HG03521 (cell line): ENCODE measurements around the gene GYS1.

ENCODE experiments used
- ATAC-seq: cut with Tn5 transposase; IDR thresholded peaks from one replicate; pipeline ENCODE4 v1.9.1; 2021; ENCODE audit warnings: mild to moderate bottlenecking, moderate library complexity; ENCODE audit not compliant: unreplicated experiment

The GYS1 gene

DNA sequence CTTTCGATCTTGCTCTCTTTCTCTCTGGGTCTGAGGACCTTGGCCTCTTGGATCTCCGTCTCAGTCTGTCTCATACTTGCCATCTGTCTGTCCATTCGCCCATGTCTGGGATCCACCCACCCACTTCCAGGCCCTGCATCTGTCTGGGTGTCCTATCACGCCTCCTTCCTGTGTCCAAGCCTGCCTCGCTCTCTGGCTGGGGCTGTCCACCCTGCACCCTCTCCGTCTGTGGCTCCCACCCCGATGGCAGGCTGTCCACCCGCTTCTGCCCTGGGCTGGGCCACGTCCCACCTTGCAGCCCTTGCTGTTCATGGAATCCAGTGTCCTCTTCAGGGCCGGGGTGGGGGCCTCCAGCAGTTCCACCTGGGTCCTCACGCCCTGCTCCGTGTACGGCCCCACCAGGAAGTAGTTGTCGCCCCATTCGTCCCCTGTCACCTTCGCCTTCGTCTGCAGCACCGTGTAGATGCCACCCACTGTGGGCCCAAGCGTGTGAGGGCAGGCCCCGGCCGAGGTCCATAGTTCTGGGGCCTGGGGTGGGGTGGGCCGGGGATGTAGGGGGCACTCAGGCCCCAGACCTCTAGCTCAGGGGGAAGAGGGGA, 2.0 kb downstream of the GYS1 start:
- no peak for ATAC-seq

DNA sequence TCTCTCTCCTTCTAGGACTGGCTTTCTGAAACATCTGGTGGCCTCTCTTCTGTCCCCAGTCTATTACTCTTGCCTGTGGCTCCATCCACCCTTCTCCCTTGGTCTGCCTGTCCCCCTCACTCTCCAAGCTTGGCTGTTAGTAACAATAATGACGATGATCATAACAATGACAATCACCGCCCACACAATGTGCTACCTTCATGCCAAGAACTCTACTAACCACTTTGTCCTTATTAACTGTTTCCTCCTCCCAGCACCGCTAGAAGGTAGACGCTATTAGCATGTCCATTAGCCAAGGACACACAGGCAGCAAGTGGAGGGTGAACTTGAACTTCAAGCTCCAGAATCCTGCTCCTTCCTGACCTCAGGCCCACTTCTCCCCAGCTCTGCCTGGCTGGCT, 2.7 kb downstream of the GYS1 start:
- ATAC-seq: no peak

DNA sequence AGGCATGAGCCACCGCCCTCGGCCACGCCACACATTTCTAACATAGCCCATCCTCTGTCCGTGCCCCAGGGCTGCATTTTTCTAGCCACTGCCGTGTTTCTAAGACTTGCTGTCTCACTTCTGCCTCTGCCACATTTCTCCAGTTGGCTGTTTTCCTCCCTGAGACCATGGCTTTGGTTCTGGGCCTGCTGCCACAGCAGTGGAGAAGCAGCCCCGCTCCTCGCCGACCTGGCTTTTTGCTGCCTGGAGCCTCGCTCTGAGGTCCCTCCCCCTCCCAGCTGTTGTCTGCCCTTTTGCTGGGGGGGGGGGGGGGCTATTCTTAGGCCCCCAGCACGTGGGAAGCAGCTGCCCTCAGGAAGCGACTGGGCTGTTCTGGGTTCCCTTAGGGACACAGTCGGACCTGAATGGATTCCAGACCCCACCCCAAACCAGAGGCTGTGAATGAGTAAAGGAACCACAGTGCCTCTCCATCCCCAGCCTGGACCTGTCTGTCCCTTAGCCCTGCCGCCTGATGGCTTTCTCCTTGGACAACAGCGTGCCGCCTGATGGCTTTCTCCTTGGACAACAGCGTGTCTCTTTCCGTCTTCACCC, 3.3 kb downstream of the GYS1 start:
- no peak for ATAC-seq

DNA sequence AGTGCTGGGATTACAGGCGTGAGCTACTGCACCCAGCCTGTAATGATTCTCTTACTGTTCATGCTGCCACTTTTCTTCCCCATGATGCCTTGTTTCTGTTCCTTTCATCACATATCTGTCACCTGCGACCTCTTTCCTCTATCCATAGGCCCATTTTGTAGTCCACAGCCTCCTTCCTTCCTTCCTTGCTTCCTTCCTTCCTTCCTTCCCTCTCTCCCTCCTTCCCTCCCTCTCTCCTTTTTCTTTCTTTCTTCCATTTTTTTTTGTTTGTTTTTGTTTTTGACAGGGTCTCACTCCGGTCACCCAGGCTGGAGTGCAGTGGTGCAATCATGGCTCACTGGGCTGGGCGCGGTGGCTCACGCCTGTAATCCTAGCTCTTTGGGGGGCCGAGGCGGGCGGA, 4.2 kb downstream of the GYS1 start:
- no peak for ATAC-seq

DNA sequence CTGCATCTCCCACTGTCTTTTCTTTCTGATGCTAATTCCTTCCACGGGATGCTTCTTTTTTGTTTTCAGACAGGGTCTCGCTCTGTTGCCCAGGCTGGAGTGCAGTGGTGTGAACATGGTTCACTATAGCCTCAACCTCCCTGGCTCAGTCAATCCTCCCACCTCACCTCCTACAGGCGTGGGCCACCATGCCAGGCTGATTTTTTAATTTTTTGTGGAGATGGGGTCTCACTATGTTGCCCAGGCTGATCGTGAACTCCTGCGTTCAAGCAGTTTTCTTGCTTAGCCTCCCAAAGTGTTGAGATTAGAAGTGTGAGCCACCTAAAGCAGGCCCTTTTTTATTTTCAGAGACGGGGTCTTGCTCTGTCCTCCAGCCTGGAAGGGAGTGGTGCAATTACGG, 4.8 kb downstream of the GYS1 start:
- ATAC-seq: no peak

DNA sequence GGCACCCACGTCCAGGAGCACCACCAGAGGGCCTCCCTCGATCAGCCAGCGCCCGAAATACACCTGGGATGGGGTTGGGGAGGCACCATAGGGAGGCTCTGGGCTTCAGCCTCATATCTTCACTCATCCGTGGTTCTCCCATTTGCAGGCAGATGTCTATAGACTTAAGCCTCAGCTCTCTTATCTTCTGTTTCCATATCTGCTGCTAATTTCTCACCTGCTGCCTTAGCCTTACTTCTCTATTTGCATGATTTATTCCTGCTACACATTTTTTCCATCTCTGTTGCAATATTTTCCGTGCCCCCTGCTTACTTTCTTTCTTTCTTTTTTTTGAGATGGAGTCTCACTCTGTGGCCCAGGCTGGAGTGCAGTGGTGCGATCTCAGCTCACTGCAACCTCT, 5.8 kb downstream of the GYS1 start:
- no peak for ATAC-seq

DNA sequence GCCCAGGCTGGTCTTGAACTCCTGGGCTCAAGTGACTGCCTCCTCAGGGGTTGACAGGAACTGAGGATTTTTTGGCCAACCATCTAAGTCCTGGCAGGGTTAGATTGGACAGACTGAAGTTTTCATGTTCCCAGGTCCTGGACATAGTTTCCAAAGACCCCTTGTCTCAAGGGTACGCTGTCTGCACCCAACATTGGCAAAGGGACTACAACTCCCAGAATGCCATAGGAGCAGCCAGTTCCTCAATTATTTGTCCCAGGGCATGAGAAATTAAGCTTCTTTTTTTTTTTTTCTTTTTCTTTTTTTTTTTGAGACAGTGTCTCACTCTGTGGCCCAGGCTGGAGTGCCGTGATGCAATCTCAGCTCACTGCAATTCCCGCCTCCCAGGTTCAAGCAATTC, 6.9 kb downstream of the GYS1 start:
- no peak for ATAC-seq

DNA sequence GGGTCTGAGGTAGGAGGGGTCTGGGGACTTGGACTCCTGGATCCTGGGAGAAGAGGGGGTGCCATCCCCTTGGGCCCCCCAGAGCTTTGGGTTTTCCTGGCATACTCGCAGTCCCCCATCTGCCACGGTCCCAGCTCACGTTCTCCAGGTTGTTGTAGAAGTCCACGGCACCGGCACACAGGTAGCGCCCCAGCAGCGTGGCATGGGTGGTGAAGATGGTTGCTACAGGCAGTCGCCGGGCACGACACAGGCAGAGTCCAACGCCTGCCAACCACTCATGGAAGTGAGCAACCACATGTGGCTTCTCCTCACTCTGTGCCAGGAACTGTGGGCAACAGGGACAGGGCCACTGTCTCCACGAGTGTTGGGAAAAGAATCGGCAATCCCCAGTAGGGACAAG, 7.4 kb downstream of the GYS1 start:
- no peak for ATAC-seq

DNA sequence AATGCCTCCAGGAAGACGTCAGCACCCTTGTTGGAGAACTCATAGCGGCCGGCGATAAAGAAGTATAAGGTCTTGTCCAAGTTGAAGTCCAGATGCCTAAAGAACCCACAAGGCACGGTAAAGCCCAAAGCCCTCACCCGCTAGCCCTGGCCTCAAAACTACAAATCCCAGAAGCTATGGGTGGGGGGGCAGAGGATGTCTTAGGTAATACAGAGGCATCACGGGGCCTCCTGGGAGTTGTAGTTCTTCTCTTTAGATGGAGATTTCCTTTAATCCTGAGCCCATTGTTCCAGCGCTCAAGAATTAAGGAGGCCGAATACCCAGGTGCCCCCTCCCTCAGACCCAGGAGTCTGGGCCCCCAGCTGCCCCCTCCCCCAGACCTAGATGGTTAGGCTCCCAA, 10.8 kb downstream of the GYS1 start:
- ATAC-seq: no peak

DNA sequence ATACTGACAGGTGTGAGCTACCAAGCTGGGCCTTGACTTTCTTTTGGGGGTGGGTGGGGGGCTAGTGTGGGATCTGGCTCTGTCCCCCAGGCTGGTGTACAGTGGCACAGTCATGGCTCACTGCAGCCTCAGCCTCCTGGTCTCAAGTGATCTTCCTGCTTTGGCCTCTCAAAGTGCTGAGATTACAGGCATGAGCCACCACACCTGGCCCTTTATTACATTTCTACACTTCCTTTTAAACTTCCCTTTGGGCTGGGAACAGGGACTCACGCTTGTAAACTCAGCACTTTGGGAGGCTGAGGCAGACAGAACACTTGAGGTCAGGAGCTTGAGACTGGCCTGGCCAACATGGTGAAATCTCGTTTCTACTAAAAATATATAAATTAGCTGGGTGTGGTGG, 16.0 kb downstream of the GYS1 start:
- no peak for ATAC-seq

DNA sequence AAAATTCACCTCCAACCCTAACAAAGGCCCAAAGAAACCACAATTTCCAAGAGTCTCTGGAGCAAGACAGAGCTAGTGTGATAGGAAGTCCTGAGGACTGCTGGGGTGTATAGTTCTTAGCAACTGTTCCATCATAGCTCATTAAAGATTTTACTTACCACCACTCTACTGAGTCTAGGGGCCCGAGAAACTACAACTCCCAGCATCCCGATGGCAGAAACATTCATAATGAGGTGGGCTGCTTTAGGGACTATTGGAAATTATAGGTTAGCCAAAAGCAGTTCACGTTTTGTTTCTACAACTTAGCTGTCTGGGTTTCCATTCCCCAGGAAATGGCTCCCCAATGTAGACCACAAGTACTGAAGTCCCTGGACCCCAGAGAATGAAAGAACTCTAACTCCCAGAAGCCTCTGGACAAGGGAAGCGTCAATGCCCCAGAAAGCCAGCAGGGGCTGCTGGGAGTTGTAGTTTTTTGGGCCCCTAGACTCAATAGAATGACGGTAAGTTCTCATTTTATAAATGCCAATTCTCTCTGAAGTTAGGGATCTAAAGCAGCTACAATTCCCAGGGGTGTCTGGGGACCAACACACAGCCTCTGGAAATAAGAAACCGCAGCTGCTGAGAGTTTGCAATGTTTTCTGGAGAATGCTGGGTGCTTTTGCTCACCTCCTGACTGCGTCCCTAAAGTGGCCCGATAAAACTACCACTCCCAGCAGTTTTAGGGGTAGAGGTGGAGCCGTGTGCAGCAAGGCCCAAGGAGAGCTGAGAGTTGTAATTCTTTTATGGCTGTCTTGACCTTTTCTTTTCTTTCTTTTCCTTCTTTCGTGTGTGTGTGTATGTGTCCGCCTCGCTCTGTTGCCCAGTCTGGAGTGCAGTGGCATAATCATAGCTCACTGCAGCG, 16.9 kb downstream of the GYS1 start:
- no peak for ATAC-seq

DNA sequence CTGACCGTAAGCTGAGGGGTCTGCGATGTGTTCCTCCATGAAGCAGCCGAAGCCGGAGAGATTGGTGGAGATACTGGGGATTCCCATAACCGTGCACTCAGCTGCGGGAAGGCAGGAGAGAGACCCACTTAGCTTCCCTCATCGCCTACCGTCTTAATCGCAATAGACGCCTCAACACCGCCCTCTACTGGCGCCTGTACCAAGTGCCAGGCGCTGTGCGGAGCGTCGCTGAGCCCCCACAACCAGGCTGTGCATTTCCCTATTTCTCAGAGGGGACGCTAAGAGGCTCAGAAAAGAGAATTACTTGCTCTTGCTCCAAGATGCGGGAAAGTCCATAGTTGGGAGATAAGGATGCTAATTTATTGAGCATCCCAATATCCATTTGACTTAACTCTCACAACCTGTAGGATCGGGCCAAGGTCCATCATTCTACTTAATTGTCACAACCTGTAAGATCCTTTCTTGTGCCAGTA, 22.1 kb downstream of the GYS1 start:
- ATAC-seq: no peak

DNA sequence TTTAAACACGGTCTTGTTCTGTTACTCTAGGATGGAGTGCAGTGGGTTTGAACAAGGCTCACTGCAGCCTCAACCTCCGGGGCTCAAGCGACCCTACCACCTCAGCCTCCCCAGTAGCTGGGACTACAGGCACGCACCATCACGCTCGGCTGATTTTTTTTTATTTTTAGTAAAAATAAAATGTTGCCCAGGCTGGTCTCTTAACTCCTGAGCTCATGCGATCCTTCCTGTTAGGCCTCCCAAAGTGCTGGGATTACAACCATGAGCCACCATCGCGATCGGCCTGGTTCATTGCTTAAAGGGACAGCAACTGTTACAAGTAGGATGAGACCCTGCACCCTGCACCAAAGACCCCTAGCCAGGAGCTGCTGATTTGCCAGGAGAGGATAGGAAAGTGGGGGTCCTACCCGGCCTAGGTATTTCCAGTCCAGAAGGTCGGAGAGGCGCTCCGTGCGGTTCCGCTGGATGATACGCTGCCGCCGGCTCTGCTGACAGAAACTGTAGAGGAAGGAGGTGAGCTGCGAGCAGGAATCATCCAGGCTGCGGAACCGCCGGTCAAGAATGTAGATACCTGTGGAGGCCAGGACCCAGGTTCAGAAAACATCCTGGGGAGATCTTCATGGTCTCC, 22.9 kb downstream of the GYS1 start:
- ATAC-seq: no peak

DNA sequence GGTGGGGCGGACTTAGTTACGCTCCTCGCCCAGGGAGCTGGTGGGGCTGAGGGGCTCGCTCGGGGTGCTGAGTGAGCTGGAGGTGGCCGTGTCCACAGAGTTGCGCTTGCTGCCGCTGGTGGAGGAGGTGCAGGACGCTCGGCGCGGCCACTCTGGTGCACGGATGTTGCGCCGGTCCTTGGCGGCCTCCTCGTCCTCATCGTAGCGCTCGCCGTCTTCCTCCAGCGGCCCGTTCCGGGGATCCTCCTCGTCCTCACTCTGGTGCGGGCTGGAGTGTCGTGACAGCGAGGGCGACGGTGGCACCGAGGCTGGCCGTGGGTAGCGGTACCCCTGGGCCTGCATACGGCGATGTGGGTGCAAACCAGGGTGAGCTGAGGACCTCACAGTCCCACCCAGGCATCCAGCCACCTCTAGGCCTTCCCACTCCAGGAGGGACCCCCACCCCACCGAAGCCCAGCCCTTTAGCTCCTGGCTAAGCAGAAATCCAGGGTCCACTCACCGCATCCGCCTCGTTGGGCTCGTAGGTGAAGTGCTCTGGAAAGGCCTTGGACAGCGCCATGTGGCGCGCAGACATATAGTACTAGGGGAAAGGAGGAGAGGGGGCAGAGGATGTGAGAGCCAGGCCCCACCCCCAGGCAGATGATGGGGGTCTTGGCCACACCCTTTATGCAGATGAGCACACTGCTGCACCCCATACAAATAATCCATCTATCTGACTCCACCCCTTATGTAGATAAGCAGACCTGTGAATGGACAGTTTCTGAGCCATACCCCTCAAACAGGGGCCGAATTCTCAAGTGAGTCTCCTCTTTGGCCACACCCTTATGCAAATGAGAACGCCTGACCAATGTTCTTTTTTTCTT, 23.6 kb downstream of the GYS1 start:
- no peak for ATAC-seq

DNA sequence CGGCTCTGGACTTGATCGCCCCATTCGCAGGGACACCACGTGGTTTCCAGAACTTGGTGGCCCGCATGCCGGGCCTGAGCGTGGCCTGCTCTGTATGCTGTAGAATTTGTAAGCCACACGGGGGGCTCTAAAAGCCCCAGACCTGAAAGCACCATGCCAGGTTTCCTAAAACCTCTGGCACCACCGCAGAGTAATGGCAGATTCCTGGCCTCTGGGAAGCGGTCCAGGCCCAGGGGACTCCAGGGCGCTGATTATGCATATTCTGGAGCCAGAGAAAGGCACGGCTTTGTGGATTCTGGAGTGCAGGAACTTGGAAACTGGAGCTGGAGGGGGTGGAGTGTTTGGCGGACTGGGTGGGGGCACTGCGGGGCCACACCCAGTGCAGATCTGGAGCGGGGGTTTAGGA, 24.3 kb downstream of the GYS1 start:
- ATAC-seq: no peak

DNA sequence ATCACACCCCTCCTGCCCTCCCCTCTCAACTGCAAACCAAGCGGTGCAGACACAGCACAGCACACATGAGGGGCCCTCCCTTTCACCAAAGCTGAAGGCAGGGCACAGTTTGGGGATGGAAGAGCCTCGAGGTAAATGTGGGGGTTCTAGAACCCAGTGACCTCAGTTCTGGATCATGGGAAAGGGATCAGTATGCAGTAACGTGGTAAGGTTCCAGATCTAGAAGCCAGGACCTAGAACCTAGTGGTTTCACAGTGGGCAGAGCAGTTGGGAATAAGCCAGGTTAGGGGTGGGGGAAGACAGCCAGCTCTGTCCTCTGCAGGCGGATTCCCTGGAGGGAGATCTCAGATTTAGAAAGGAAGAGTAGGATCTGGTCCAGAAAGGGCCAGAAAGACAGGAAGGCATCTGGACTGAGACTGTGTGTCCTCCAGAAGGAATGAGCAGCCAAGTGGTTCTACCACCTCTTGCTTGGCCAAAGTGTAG, 24.9 kb downstream of the GYS1 start:
- no peak for ATAC-seq

DNA sequence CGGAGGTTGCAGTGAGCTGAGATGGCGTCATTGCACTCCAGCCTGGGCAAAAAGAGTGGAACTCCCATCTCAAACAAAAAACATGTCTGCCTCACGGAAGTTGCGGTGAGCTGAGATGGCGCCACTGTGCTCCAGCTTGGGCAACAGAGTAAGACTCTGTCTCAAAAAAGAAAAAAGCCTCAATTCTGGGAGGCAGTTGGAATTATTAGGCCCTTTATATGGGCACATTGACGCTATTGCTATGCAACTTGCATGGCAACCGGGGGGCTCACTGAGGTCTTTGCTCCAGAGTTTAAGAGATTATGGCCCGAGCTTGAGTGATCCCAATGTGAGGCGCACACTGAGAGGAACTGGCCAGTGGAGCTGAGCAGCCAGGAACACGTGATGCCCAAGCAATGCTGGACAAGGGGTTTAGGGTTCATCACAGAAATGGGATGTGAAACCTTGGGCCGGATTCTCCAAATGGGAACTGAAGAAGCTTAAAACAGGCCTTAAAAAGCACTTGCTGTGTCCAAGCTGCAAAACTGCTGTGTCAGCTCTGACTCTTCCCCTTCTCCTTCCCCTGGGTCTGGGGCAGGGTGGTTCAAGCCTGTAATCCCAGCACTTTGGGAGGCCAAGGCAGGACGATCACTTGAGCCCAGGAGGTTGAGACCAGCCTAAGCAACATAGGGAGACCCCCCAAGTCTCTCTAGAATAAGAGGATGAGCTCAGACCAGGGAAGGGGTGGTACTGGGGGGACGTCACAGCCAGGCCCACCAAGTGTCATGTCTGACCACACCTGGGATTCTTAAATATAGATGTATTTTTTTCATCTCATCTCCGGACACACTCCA, 25.5 kb downstream of the GYS1 start:
- no peak for ATAC-seq

DNA sequence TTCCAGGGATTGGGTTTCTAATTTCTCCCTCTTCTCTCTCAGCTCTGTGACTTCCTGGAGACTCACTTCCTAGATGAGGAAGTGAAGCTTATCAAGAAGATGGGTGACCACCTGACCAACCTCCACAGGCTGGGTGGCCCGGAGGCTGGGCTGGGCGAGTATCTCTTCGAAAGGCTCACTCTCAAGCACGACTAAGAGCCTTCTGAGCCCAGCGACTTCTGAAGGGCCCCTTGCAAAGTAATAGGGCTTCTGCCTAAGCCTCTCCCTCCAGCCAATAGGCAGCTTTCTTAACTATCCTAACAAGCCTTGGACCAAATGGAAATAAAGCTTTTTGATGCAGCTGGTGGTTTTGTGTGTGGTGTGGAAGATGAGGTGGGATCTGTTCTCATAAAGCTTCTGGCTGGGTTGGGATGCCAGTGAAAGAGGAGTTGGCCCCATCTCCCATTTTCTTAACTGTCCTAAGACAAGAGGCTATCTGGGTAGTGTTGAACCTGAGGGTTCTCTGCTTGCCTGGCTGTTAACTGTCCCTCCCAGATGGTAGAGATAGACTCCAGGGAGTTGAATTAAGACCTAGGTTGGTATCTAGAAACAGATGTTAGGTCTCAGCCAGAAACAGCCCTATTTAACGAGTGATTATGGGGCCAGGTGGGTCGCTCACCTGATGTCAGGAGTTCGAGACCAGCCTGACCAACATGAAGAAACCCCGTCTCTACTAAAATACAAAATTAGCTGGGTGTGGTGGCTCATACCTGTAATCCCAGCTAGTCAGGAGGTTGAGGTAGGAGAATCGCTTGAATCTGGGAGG, 26.4 kb downstream of the GYS1 start:
- ATAC-seq: no peak
